Measurements from ENCODE around the gene CENPQ. TPM values are rescaled to one million over a fixed set of nuclear protein-coding genes. Genes with fewer than 3 reads are reported as not detected.
A peak's percentile ranks its signal among the peaks of the same experiment; 100 is the strongest.

Gene CENPQ
- total and polyA plus RNA-seq, 2 of the 13 experiments (the other 11 are each of a cell fraction or from before 2014, with no cell fraction given), result 9.1 to 20.1 TPM

GRCh38 chr6:49522710-49523593, 59.8 kb downstream of the CENPQ start (continued):
- peak; percentile 88; the same call in 1 of the 2 replicates for TF ChIP-seq ZNF362 (CRISPR knock-in tag; IDR thresholded peaks at IDR 0.05; ENCODE audit: borderline replicate concordance)
- TF ChIP-seq SMAD3 (CRISPR knock-in tag; IDR thresholded peaks at IDR 0.05), result peak; percentile 87
- TF ChIP-seq ZNF317 (CRISPR knock-in tag; IDR thresholded peaks at IDR 0.05), result peak; percentile 66; the same call in 1 of the 2 replicates
- no peak for TF ChIP-seq EEA1 (CRISPR knock-in tag; IDR thresholded peaks at IDR 0.05; ENCODE audit: borderline replicate concordance)
- TF ChIP-seq ARNTL (CRISPR knock-in tag; IDR thresholded peaks at IDR 0.05), result peak; percentile 65; the same call in 1 of the 2 replicates
- peak; percentile 23; the same call in 1 of the 2 replicates for TF ChIP-seq IRF9 (CRISPR knock-in tag; IDR thresholded peaks at IDR 0.05; ENCODE audit: borderline replicate concordance)
- no peak; the same call in 1 of the 2 replicates for TF ChIP-seq FOSL1 (CRISPR knock-in tag; IDR thresholded peaks at IDR 0.05; ENCODE audit: borderline replicate concordance)
- peak; percentile 41; the same call in 1 of the 2 replicates for TF ChIP-seq MTA1 (CRISPR knock-in tag; IDR thresholded peaks at IDR 0.05; ENCODE audit: borderline replicate concordance)
- TF ChIP-seq ZNF33A (CRISPR knock-in tag; IDR thresholded peaks at IDR 0.05; ENCODE audit: borderline replicate concordance), result 0 out of 2 replicates have a peak, but pooled peaks have one; percentile 67
- TF ChIP-seq BORCS8-MEF2B (CRISPR knock-in tag; IDR thresholded peaks at IDR 0.05), result 0 out of 2 replicates have a peak, but pooled peaks have one; percentile 39
- peak; percentile 48 for TF ChIP-seq KDM2A (CRISPR knock-in tag; IDR thresholded peaks at IDR 0.05; ENCODE audit: borderline replicate concordance, low read depth)
- TF ChIP-seq AGO2 (optimal IDR thresholded peaks at IDR 0.05; ENCODE audit: low read depth, low read length), result no peak
- TF ChIP-seq FOXK2 (IDR thresholded peaks at IDR 0.05), result peak; percentile 74; the same call in 1 of the 2 replicates
- TF ChIP-seq ZNF704 (CRISPR knock-in tag; IDR thresholded peaks at IDR 0.05; ENCODE audit: borderline replicate concordance), result no peak
- peak; percentile 57; the same call in 1 of the 2 replicates for TF ChIP-seq ZNF605 (CRISPR knock-in tag; IDR thresholded peaks at IDR 0.05)
- TF ChIP-seq SNRNP70 (IDR thresholded peaks at IDR 0.05; ENCODE audit: low read depth, low read length), result no peak
- no peak for TF ChIP-seq HNRNPUL1 (IDR thresholded peaks at IDR 0.05; ENCODE audit: low read depth, low read length)
- TF ChIP-seq TOE1 (CRISPR knock-in tag; IDR thresholded peaks at IDR 0.05), result peak; percentile 97; the same call in 1 of the 2 replicates
- no peak for TF ChIP-seq ZNF282 (IDR thresholded peaks at IDR 0.05; ENCODE audit: partially characterized antibody)
- TF ChIP-seq IKZF1 (IDR thresholded peaks at IDR 0.05), result no peak
- peak; percentile 82; the same call in 1 of the 2 replicates for TF ChIP-seq ZNF17 (CRISPR knock-in tag; IDR thresholded peaks at IDR 0.05)
- 0 out of 2 replicates have a peak, but pooled peaks have one; percentile 34 for TF ChIP-seq ZNF367 (CRISPR knock-in tag; IDR thresholded peaks at IDR 0.05; ENCODE audit: borderline replicate concordance)
- 0 out of 2 replicates have a peak, but pooled peaks have one; percentile 37 for TF ChIP-seq NFYB (CRISPR knock-in tag; IDR thresholded peaks at IDR 0.05)
- peak; percentile 88 for TF ChIP-seq TBX2 (CRISPR knock-in tag; IDR thresholded peaks at IDR 0.05; ENCODE audit: borderline replicate concordance)
- TF ChIP-seq MEF2D (CRISPR knock-in tag; IDR thresholded peaks at IDR 0.05), result peak; percentile 74
- no peak for TF ChIP-seq SNAI1 (CRISPR knock-in tag; IDR thresholded peaks at IDR 0.05; ENCODE audit: borderline replicate concordance)
- 0 out of 2 replicates have a peak, but pooled peaks have one; percentile 25 for TF ChIP-seq TBP (CRISPR knock-in tag; IDR thresholded peaks at IDR 0.05)
